ENCODE results near the gene AOC1. TPM values are rescaled to one million over a fixed set of nuclear protein-coding genes. Genes with fewer than 3 reads are reported as not detected.

Gene AOC1
- total RNA-seq, 2 donors from 2014 or later = not detected

- H3K4me3 Mint-ChIP-seq = no peak overlapping the region
- peaks cover 23% of the 10 kb centered on the region for H3K27me3 Mint-ChIP-seq
- no peaks in the 10 kb centered on the region for H3K4me1 Mint-ChIP-seq
- no peak for ATAC-seq (replicated peaks)
- H3K27ac Mint-ChIP-seq = no peak overlapping the region
- H3K9me3 Mint-ChIP-seq = no peaks in the 10 kb centered on the region
- H3K36me3 Mint-ChIP-seq (ENCODE audit: low read depth) = no peaks in the 10 kb centered on the region
Measured at GRCh38 chr7:150824379-150825177, 27.7 kb upstream of the AOC1 start.

- Mint-ChIP-seq H3K27ac (no peak overlapping the region), H3K4me1 (no peaks in the 10 kb centered on the region), H3K4me3 (no peak overlapping the region), H3K9me3 (no peaks in the 10 kb centered on the region), H3K27me3 (peaks cover 32% of the 10 kb centered on the region), H3K36me3 (ENCODE audit: low read depth) (no peaks in the 10 kb centered on the region)
- no peak for ATAC-seq (replicated peaks)
Measured at GRCh38 chr7:150826061-150826849, 26.1 kb upstream of the AOC1 start.

GRCh38 chr7:150828384-150828783, 23.9 kb upstream of the AOC1 start:
- Mint-ChIP-seq H3K4me3 (no peak overlapping the region), H3K36me3 (ENCODE audit: low read depth) (no peaks in the 10 kb centered on the region), H3K4me1 (no peaks in the 10 kb centered on the region), H3K9me3 (no peaks in the 10 kb centered on the region), H3K27me3 (peaks cover 26% of the 10 kb centered on the region), H3K27ac (no peak overlapping the region)
- ATAC-seq (replicated peaks) = no peak

- H3K4me1 Mint-ChIP-seq = no peaks in the 10 kb centered on the region
- H3K36me3 Mint-ChIP-seq (ENCODE audit: low read depth) = no peaks in the 10 kb centered on the region
- H3K27me3 Mint-ChIP-seq = peaks cover 33% of the 10 kb centered on the region
- no peak overlapping the region for H3K4me3 Mint-ChIP-seq
- H3K9me3 Mint-ChIP-seq = no peaks in the 10 kb centered on the region
- ATAC-seq (replicated peaks) = no peak
- no peak overlapping the region for H3K27ac Mint-ChIP-seq
Measured at GRCh38 chr7:150829426-150829825, 22.9 kb upstream of the AOC1 start.

- H3K4me3 Mint-ChIP-seq = no peak overlapping the region
- H3K27me3 Mint-ChIP-seq = peaks cover 34% of the 10 kb centered on the region
Measured at GRCh38 chr7:150830937-150831336, 21.4 kb upstream of the AOC1 start.

GRCh38 chr7:150831851-150832250, 20.5 kb upstream of the AOC1 start:
- H3K27me3 Mint-ChIP-seq = peaks cover 28% of the 10 kb centered on the region
- H3K36me3 Mint-ChIP-seq (ENCODE audit: low read depth) = no peaks in the 10 kb centered on the region
- H3K9me3 Mint-ChIP-seq = no peaks in the 10 kb centered on the region
- no peak overlapping the region for H3K4me3 Mint-ChIP-seq
- no peaks in the 10 kb centered on the region for H3K4me1 Mint-ChIP-seq
- H3K27ac Mint-ChIP-seq = no peak overlapping the region
- no peak for ATAC-seq (replicated peaks)

More at GRCh38 chr7:150830937-150831336, 21.4 kb upstream of the AOC1 start:
- Mint-ChIP-seq H3K36me3 (ENCODE audit: low read depth) (no peaks in the 10 kb centered on the region), H3K9me3 (no peaks in the 10 kb centered on the region), H3K27ac (no peak overlapping the region), H3K4me1 (no peaks in the 10 kb centered on the region)
- ATAC-seq (replicated peaks) = no peak

- no peaks in the 10 kb centered on the region for H3K36me3 Mint-ChIP-seq (ENCODE audit: low read depth)
- ATAC-seq (replicated peaks) = no peak
- no peaks in the 10 kb centered on the region for H3K9me3 Mint-ChIP-seq
- H3K27me3 Mint-ChIP-seq = peaks cover 20% of the 10 kb centered on the region
- H3K4me1 Mint-ChIP-seq = no peaks in the 10 kb centered on the region
- H3K4me3 Mint-ChIP-seq = no peak overlapping the region
- no peak overlapping the region for H3K27ac Mint-ChIP-seq
Measured at GRCh38 chr7:150835019-150835418, 17.3 kb upstream of the AOC1 start.

- Mint-ChIP-seq H3K27ac (no peak overlapping the region), H3K27me3 (peaks cover 14% of the 10 kb centered on the region), H3K9me3 (no peaks in the 10 kb centered on the region)
Measured at GRCh38 chr7:150835702-150836280, 16.5 kb upstream of the AOC1 start.

GRCh38 chr7:150838965-150839650, 13.2 kb upstream of the AOC1 start:
- ATAC-seq (replicated peaks) = no peak
- no peaks in the 10 kb centered on the region for H3K9me3 Mint-ChIP-seq
- H3K4me3 Mint-ChIP-seq = no peak overlapping the region
- no peak overlapping the region for H3K27ac Mint-ChIP-seq
- H3K27me3 Mint-ChIP-seq = peaks cover 6% of the 10 kb centered on the region
- no peaks in the 10 kb centered on the region for H3K36me3 Mint-ChIP-seq (ENCODE audit: low read depth)
- no peaks in the 10 kb centered on the region for H3K4me1 Mint-ChIP-seq

More at GRCh38 chr7:150835702-150836280, 16.5 kb upstream of the AOC1 start:
- Mint-ChIP-seq H3K4me1 (no peaks in the 10 kb centered on the region), H3K4me3 (no peak overlapping the region), H3K36me3 (ENCODE audit: low read depth) (no peaks in the 10 kb centered on the region)
- ATAC-seq (replicated peaks) = no peak

- H3K4me1 Mint-ChIP-seq = no peaks in the 10 kb centered on the region
- no peak overlapping the region for H3K27ac Mint-ChIP-seq
- ATAC-seq (replicated peaks) = no peak
- no peaks in the 10 kb centered on the region for H3K9me3 Mint-ChIP-seq
- no peak overlapping the region for H3K4me3 Mint-ChIP-seq
- H3K27me3 Mint-ChIP-seq = no peaks in the 10 kb centered on the region
- H3K36me3 Mint-ChIP-seq (ENCODE audit: low read depth) = no peaks in the 10 kb centered on the region
Measured at GRCh38 chr7:150842018-150842417, 10.3 kb upstream of the AOC1 start.

- no peaks in the 10 kb centered on the region for H3K36me3 Mint-ChIP-seq (ENCODE audit: low read depth)
- H3K27me3 Mint-ChIP-seq = no peaks in the 10 kb centered on the region
- H3K9me3 Mint-ChIP-seq = no peaks in the 10 kb centered on the region
- H3K27ac Mint-ChIP-seq = no peak overlapping the region
- no peak overlapping the region for H3K4me3 Mint-ChIP-seq
- H3K4me1 Mint-ChIP-seq = no peaks in the 10 kb centered on the region
- no peak for ATAC-seq (replicated peaks)
Measured at GRCh38 chr7:150842716-150843115, 9.6 kb upstream of the AOC1 start.

- Mint-ChIP-seq H3K36me3 (ENCODE audit: low read depth) (no peaks in the 10 kb centered on the region), H3K27me3 (peaks cover 8% of the 10 kb centered on the region), H3K27ac (no peak overlapping the region), H3K4me1 (no peaks in the 10 kb centered on the region), H3K9me3 (no peaks in the 10 kb centered on the region), H3K4me3 (no peak overlapping the region)
- ATAC-seq (replicated peaks) = no peak
Measured at GRCh38 chr7:150845421-150845861, 6.9 kb upstream of the AOC1 start.

- Mint-ChIP-seq H3K4me3 (no peak overlapping the region), H3K27me3 (peaks cover 17% of the 10 kb centered on the region), H3K36me3 (ENCODE audit: low read depth) (no peaks in the 10 kb centered on the region), H3K9me3 (no peaks in the 10 kb centered on the region), H3K4me1 (no peaks in the 10 kb centered on the region), H3K27ac (no peak overlapping the region)
- ATAC-seq (replicated peaks) = no peak
Measured at GRCh38 chr7:150846291-150847115, 5.8 kb upstream of the AOC1 start.

- Mint-ChIP-seq H3K27me3 (peaks cover 24% of the 10 kb centered on the region), H3K4me3 (no peak overlapping the region), H3K9me3 (no peaks in the 10 kb centered on the region), H3K27ac (no peak overlapping the region), H3K36me3 (ENCODE audit: low read depth) (no peaks in the 10 kb centered on the region), H3K4me1 (no peaks in the 10 kb centered on the region)
- ATAC-seq (replicated peaks) = no peak
Measured at GRCh38 chr7:150847536-150847935, 4.8 kb upstream of the AOC1 start.
